Left lung (tissue), 10 donors: ENCODE data around the gene CAMK2G. TPM values are rescaled to one million over a fixed set of nuclear protein-coding genes. Genes with fewer than 3 reads are reported as not detected.
"Not testable (repeated sequence)": the region's sequence is repeated elsewhere in the genome, so short reads cannot be mapped to it uniquely, and the experiment has no call there.

Experiments
- ATAC-seq: fragments of 200-7000 bp; cut with Tn5 transposase; one replicate; pipeline ENCODE4 v1.9.1; 2020; ENCODE audit warnings: moderate library complexity
- DNase-seq, 4 donors: peaks; one replicate each; pipeline ENCODE4 v3.0.0-alpha.2; 2013 to 2020
- H3K27ac ChIP-seq, 2 donors: fragments of 200-600 bp; sonication (generic) in 1 of 2; one replicate each; pipeline versions ENCODE4 v1.5.0 to v1.8.0; 2020 to 2021
- H3K27me3 ChIP-seq, 2 donors: fragments of 200-600 bp; sonication (generic) in 1 of 2; one replicate each; pipeline versions ENCODE4 v1.5.0 to v1.8.0; 2020 to 2021
- H3K36me3 ChIP-seq, 2 donors: fragments of 200-600 bp; sonication (generic) in 1 of 2; one replicate each; pipeline versions ENCODE4 v1.5.0 to v1.8.0; 2020 to 2021
- H3K4me1 ChIP-seq, 2 donors: fragments of 200-600 bp; one replicate each; pipeline ENCODE4 v1.8.0; 2021
- H3K4me3 ChIP-seq, 2 donors: fragments of 200-600 bp; sonication (generic) in 1 of 2; one replicate each; pipeline versions ENCODE4 v1.5.0 to v1.8.0; 2020 to 2021; ENCODE audit warnings: mild to moderate bottlenecking in 1 of 2
- H3K9me3 ChIP-seq, 2 donors: fragments of 200-600 bp; sonication (generic) in 1 of 2; one replicate each; pipeline versions ENCODE4 v1.5.0 to v1.8.0; 2020 to 2021
- CTCF ChIP-seq, 2 donors: fragments of 200-600 bp; sonication (generic) in 1 of 2; IDR thresholded peaks; one replicate each; pipeline versions ENCODE4 v1.5.0 to v1.8.0; 2021; ENCODE audit warnings: antibody characterized with exemption in 2 of 2
- intact Hi-C, 2 donors: fragments of 100-400 bp; cut with DNase I; formaldehyde crosslinking; loops; one replicate each; pipeline versions ENCODE4 v1.11.2 to v1.14.2; 2022
- polyA plus RNA-seq, 6 donors: library from polyadenylated mRNA; unstranded; fragments of 120-200 nt; gene quantifications; one replicate each; pipeline ENCODE4 v1.2.1, GENCODE V29; 2013; ENCODE audit not compliant: insufficient read length in 6 of 6
- total RNA-seq, 2 donors: library from RNA; stranded (reverse); fragmentation: NEBNext Ultra II Directional; extraction: Animal tissue kit (Norgen Biotek cat#: 25700); gene quantifications; one replicate each; pipeline ENCODE4 v1.2.1, GENCODE V29; 2021
- donor health status: DM: no; HTN: yes; CAD: no.
- donor health status: DM: no; HTN: no; CAD: no.

Gene CAMK2G
- total and polyA plus RNA-seq, 8 donors: 28.9 to 44.5 (median 35.4) TPM

GRCh38 chr10:73790886-73791625 lies 83.3 kb downstream of the CAMK2G start:
- Histone ChIP-seq H3K9me3 (no peaks in the 10 kb centered on the region), H3K27ac (no peak overlapping the region), H3K27me3 (no peaks in the 10 kb centered on the region), H3K4me1 (peaks cover 16 to 26% of the 10 kb centered on the region in 2 donors), H3K4me3 (no peak overlapping the region), H3K36me3 (peaks cover 0 to 75% of the 10 kb centered on the region in 2 donors)
- no peak for TF ChIP-seq CTCF (IDR thresholded peaks at IDR 0.05)
- DNase-seq: no peak
- no peak for ATAC-seq
- intact Hi-C loops: no loop called here

GRCh38 chr10:73789659-73790055 lies 84.7 kb downstream of the CAMK2G start:
- Histone ChIP-seq H3K9me3 (no peaks in the 10 kb centered on the region), H3K4me3 (no peak overlapping the region), H3K27ac (no peak overlapping the region), H3K27me3 (no peaks in the 10 kb centered on the region), H3K4me1 (peaks cover 16 to 30% of the 10 kb centered on the region in 2 donors), H3K36me3 (peaks cover 0 to 61% of the 10 kb centered on the region in 2 donors)
- TF ChIP-seq CTCF (IDR thresholded peaks at IDR 0.05): no peak
- no peak for ATAC-seq
- intact Hi-C loops: no loop called here
- no peak for DNase-seq

- DNase-seq: no peak
- Histone ChIP-seq H3K9me3 (no peaks in the 10 kb centered on the region), H3K36me3 (peaks cover 0 to 55% of the 10 kb centered on the region in 2 donors), H3K4me3 (no peak overlapping the region), H3K4me1 (peaks cover 16 to 36% of the 10 kb centered on the region in 2 donors), H3K27ac (no peak overlapping the region), H3K27me3 (no peaks in the 10 kb centered on the region)
- ATAC-seq: no peak
- no peak for TF ChIP-seq CTCF (IDR thresholded peaks at IDR 0.05)
- intact Hi-C loops: no loop called here
Measured at GRCh38 chr10:73788864-73789658, 85.3 kb downstream of the CAMK2G start.

- Histone ChIP-seq H3K4me3 (peak overlapping the region in 1 of 2 donors; percentile 94), H3K36me3 (peaks cover 0 to 37% of the 10 kb centered on the region in 2 donors), H3K4me1 (peaks cover 22 to 54% of the 10 kb centered on the region in 2 donors)
- intact Hi-C loops, H3K9me3 ChIP-seq, H3K27ac ChIP-seq, DNase-seq, H3K27me3 ChIP-seq, ATAC-seq: not testable (repeated sequence)
Measured at GRCh38 chr10:73787031-73787800, 87.1 kb downstream of the CAMK2G start.

- intact Hi-C loops: no loop called here
- H3K27ac ChIP-seq: peak overlapping the region; percentile 87 to 94
- H3K4me3 ChIP-seq: peak overlapping the region; percentile 77 to 94
- H3K36me3 ChIP-seq: peaks cover 0 to 30% of the 10 kb centered on the region in 2 donors
- H3K27me3 ChIP-seq: no peaks in the 10 kb centered on the region
- no peak for ATAC-seq
- DNase-seq: no peak
- TF ChIP-seq CTCF (IDR thresholded peaks at IDR 0.05): no peak
- peaks cover 22 to 54% of the 10 kb centered on the region in 2 donors for H3K4me1 ChIP-seq
- no peaks in the 10 kb centered on the region for H3K9me3 ChIP-seq
Measured at GRCh38 chr10:73786512-73786885, 87.9 kb downstream of the CAMK2G start.
